Measurements from ENCODE around the gene COX7B. TPM values are rescaled to one million over a fixed set of nuclear protein-coding genes. Genes with fewer than 3 reads are reported as not detected.

The COX7B gene
- total and polyA plus RNA-seq, 2 of the 8 experiments (the other 6 are each of a cell fraction or from before 2014, with no cell fraction given), result 268 to 974 TPM

DNA sequence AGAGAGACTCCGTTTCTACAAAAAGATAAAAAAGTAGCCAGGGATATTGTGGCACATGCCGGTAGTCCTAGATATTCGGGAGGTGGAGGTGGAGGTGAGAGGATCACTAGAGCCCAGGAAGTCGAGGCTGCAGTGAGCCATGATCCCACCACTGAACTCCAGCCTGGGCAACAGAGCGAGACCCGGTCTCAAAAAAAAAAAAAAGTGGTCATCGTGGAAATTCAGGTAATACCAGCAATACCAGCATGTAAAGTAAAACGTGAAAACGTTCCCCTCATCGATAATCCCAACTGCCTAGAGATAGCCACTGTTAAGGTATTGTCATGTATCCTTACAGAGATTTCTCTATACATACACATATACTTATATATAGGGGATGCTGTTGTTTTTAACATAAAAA, 5.6 kb upstream of the COX7B start:
- CTCF ChIA-PET (ENCODE audit: partially characterized antibody), result interaction anchor here (1.5 kb wide), 1 partner anchor 131 kb away, joined by 6 read pairs; no protein-coding TSS in a partner anchor
- peaks cover 0 to 42% of the 10 kb centered on the region in 2 experiments; a peak in 3 of 4 replicates for H3K79me2 ChIP-seq (ENCODE audit: control insufficient read depth in 1 of 2, insufficient read depth in 2 of 2, low read length in 2 of 2)
- H4K5ac ChIP-seq (ENCODE audit: insufficient read length, low read depth, low read length), result no peak overlapping the region
- no peaks in the 10 kb centered on the region for H3K79me1 ChIP-seq (ENCODE audit: low read depth, low read length)
- peaks cover 0 to 2% (median 0%) of the 10 kb centered on the region in 4 experiments; a peak in 3 of 7 replicates for H3K4me1 ChIP-seq (replicated peaks in 1 of 4; ENCODE audit: control insufficient read depth in 3 of 4, insufficient read depth in 4 of 4, low read length in 3 of 4)
- no peak overlapping the region for H3K23ac ChIP-seq (ENCODE audit: insufficient read length)
- no peaks in the 10 kb centered on the region for H4K20me1 ChIP-seq (replicated peaks in 1 of 2; ENCODE audit: control insufficient read depth in 1 of 2, insufficient read depth in 2 of 2, low read length in 2 of 2)
- no peak overlapping the region for H2BK120ac ChIP-seq (replicated peaks; ENCODE audit: low read depth, low read length)
- no peaks in the 10 kb centered on the region for H3K27me3 ChIP-seq (replicated peaks in 1 of 4; ENCODE audit: control insufficient read depth in 3 of 4, extremely low read depth in 1 of 4, insufficient read depth in 3 of 4, low read length in 3 of 4)
- H3K4ac ChIP-seq (replicated peaks; ENCODE audit: insufficient read length, low read depth, low read length), result no peak overlapping the region
- H2BK12ac ChIP-seq (ENCODE audit: low read depth, low read length), result no peak overlapping the region
- H3K9me3 ChIP-seq (ENCODE audit: insufficient read depth in 2 of 2, low read depth in 1 of 2, low read length in 1 of 2), result no peaks in the 10 kb centered on the region
- WGBS, 2 experiments (ENCODE audit: extremely low coverage in 1 of 2, insufficient coverage in 1 of 2, insufficient read length in 1 of 2, insufficient replicate concordance in 2 of 2, low coverage in 1 of 2, low lambda C conversion rate in 2 of 2, missing lambda C conversion rate in 1 of 2), result 69% methylated on average over 6 of the region's 10 CpGs; no CpG with 5 or more reads in 1 of the 2 experiments
- no peaks in the 10 kb centered on the region for H3K36me3 ChIP-seq (ENCODE audit: control insufficient read depth in 2 of 4, insufficient read depth in 4 of 4, low read length in 3 of 4)
- H3K27ac ChIP-seq (ENCODE audit: low read depth, low read length), result no peak overlapping the region
- peak overlapping the region in 1 of 4 experiments; percentile 93; a peak in 2 of 8 replicates for H3K4me3 ChIP-seq (ENCODE audit: extremely low read depth in 1 of 4, insufficient read depth in 2 of 4, low read depth in 3 of 4, low read length in 4 of 4)
- no peak overlapping the region for H2BK5ac ChIP-seq (ENCODE audit: low read depth, low read length)
- no peak overlapping the region for H4K8ac ChIP-seq (ENCODE audit: extremely low read depth, insufficient read depth, low read length)
- FAIRE-seq (no peak), DNase-seq (ENCODE audit: low read depth in 1 of 2, low spot score in 2 of 2) (no peak)
- H4K91ac ChIP-seq (replicated peaks; ENCODE audit: insufficient read length, low read length), result no peak overlapping the region
- no peak overlapping the region for H2BK15ac ChIP-seq (ENCODE audit: low read length)
- H3K23me2 ChIP-seq (ENCODE audit: low read depth, low read length), result no peaks in the 10 kb centered on the region
- H3K14ac ChIP-seq (ENCODE audit: insufficient read length), result no peak overlapping the region
- no peak overlapping the region for H2BK20ac ChIP-seq (ENCODE audit: low read length)
- H3K18ac ChIP-seq (ENCODE audit: extremely low read depth, low read length), result no peak overlapping the region
- H3K56ac ChIP-seq (replicated peaks; ENCODE audit: insufficient read length, low read depth, low read length), result no peak overlapping the region
- H3K4me2 ChIP-seq (ENCODE audit: insufficient read depth in 1 of 2, low read depth in 2 of 2, low read length in 2 of 2), result peak overlapping the region in 1 of 2 experiments; percentile 55; a peak in 1 of 4 replicates
- H2AK5ac ChIP-seq (ENCODE audit: low read depth, low read length), result no peak overlapping the region
- POLR2A ChIA-PET (ENCODE audit: partially characterized antibody), result interaction anchor here (0.6 kb wide), 1 partner anchor 44 kb away, joined by 3 read pairs; no protein-coding TSS in a partner anchor
- no peak overlapping the region for H2AFZ ChIP-seq (ENCODE audit: low read length)
- H3K9ac ChIP-seq (replicated peaks in 1 of 4; ENCODE audit: extremely low read depth in 1 of 4, low read depth in 3 of 4, low read length in 3 of 4), result no peak overlapping the region
- TF ChIP-seq, protein P1, sequence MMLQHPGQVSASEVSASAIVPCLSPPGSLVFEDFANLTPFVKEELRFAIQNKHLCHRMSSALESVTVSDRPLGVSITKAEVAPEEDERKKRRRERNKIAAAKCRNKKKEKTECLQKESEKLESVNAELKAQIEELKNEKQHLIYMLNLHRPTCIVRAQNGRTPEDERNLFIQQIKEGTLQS (IDR thresholded peaks at IDR 0.05; ENCODE audit: insufficient read depth, low read depth, low read length), result no peak
- TF ChIP-seq, protein P2, sequence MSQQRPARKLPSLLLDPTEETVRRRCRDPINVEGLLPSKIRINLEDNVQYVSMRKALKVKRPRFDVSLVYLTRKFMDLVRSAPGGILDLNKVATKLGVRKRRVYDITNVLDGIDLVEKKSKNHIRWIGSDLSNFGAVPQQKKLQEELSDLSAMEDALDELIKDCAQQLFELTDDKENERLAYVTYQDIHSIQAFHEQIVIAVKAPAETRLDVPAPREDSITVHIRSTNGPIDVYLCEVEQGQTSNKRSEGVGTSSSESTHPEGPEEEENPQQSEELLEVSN (IDR thresholded peaks at IDR 0.05), result no peak
- TF ChIP-seq SP2 (IDR thresholded peaks at IDR 0.05; ENCODE audit: low read length) (no peak), FOSL1 (IDR thresholded peaks at IDR 0.05; ENCODE audit: insufficient read depth, low read depth, low read length) (no peak), POU5F1 (IDR thresholded peaks at IDR 0.05; ENCODE audit: low read depth, low read length) (no peak), RNF2 (IDR thresholded peaks at IDR 0.05; ENCODE audit: borderline replicate concordance, low read depth, low read length, missing control alignments, poor library complexity, severe bottlenecking) (no peak), EGR1 (IDR thresholded peaks at IDR 0.05; ENCODE audit: borderline replicate concordance, low read depth, low read length) (no peak), SP4 (IDR thresholded peaks at IDR 0.05; ENCODE audit: low read length) (no peak), CREB1 (IDR thresholded peaks at IDR 0.05) (no peak), YY1 (IDR thresholded peaks at IDR 0.05; ENCODE audit: low read depth, low read length) (no peak), BACH1 (IDR thresholded peaks at IDR 0.05; ENCODE audit: low read length) (no peak), PHF8 (conservative IDR thresholded peaks at IDR 0.05; ENCODE audit: low read depth, low read length) (no peak), CHD2 (IDR thresholded peaks at IDR 0.05; ENCODE audit: low read length) (no peak), ZNF274 (IDR thresholded peaks at IDR 0.05; ENCODE audit: borderline replicate concordance, extremely low read depth, low read length) (no peak)
